ENCODE measurements around the gene GRM8. TPM values are rescaled to one million over a fixed set of nuclear protein-coding genes. Genes with fewer than 3 reads are reported as not detected.

Gene GRM8
- polyA plus RNA-seq (ENCODE audit: insufficient read length in 4 of 4), result 10 to 100 TPM in 1 of 4 donors, 1 to 10 TPM in 3; 1.1 to 11.4 (median 8.5) TPM

- peak in 1 of 4 donors; percentile 48 for DNase-seq (ENCODE audit: low read depth in 4 of 4, low spot score in 3 of 4)
These were observed at the start of gene GRM8 for GRCh38 chr7:127252778-127253280. GRM8 (minus strand) TSS chr7:127252941.

- no peak for DNase-seq (ENCODE audit: low read depth in 4 of 4, low spot score in 3 of 4)
These were observed 38.1 kb upstream of the GRM8 start for GRCh38 chr7:127290801-127291361.

GRCh38 chr7:127290116-127290655 lies 37.4 kb upstream of the GRM8 start:
- DNase-seq (ENCODE audit: low read depth in 4 of 4, low spot score in 3 of 4), result no peak

- no peak for DNase-seq (ENCODE audit: low read depth in 4 of 4, low spot score in 3 of 4)
These were observed 34.4 kb upstream of the GRM8 start for GRCh38 chr7:127287133-127287532.

GRCh38 chr7:127270093-127270492 lies 17.4 kb upstream of the GRM8 start:
- DNase-seq (ENCODE audit: low read depth in 4 of 4, low spot score in 3 of 4), result no peak

GRCh38 chr7:127266047-127266446 lies 13.3 kb upstream of the GRM8 start:
- no peak for DNase-seq (ENCODE audit: low read depth in 4 of 4, low spot score in 3 of 4)

GRCh38 chr7:127264219-127264618 lies 11.5 kb upstream of the GRM8 start:
- no peak for DNase-seq (ENCODE audit: low read depth in 4 of 4, low spot score in 3 of 4)

GRCh38 chr7:127258111-127258510 lies 5.4 kb upstream of the GRM8 start:
- DNase-seq (ENCODE audit: low read depth in 4 of 4, low spot score in 3 of 4), result no peak

- DNase-seq (ENCODE audit: low read depth in 4 of 4, low spot score in 3 of 4), result no peak
These were observed 4.3 kb upstream of the GRM8 start for GRCh38 chr7:127257086-127257485.

- no peak for DNase-seq (ENCODE audit: low read depth in 4 of 4, low spot score in 3 of 4)
These were observed 3.4 kb upstream of the GRM8 start for GRCh38 chr7:127256041-127256725.

- DNase-seq (ENCODE audit: low read depth in 4 of 4, low spot score in 3 of 4), result no peak
These were observed 1.5 kb upstream of the GRM8 start for GRCh38 chr7:127254163-127254684.

- DNase-seq (ENCODE audit: low read depth in 4 of 4, low spot score in 3 of 4), result peak in 1 of 4 donors; percentile 36
These were observed 781 bp upstream of the GRM8 start for GRCh38 chr7:127253281-127254162.

- DNase-seq (ENCODE audit: low read depth in 4 of 4, low spot score in 3 of 4), result no peak
These were observed 396 bp downstream of the GRM8 start for GRCh38 chr7:127252377-127252713.

- DNase-seq (ENCODE audit: low read depth in 4 of 4, low spot score in 3 of 4), result no peak
These were observed 1.0 kb downstream of the GRM8 start for GRCh38 chr7:127251465-127252376.

- no peak for DNase-seq (ENCODE audit: low read depth in 4 of 4, low spot score in 3 of 4)
These were observed 1.7 kb downstream of the GRM8 start for GRCh38 chr7:127251036-127251464.

- DNase-seq (ENCODE audit: low read depth in 4 of 4, low spot score in 3 of 4), result no peak
These were observed 2.3 kb downstream of the GRM8 start for GRCh38 chr7:127250312-127251035.

- DNase-seq (ENCODE audit: low read depth in 4 of 4, low spot score in 3 of 4), result peak in 1 of 4 donors; percentile 38
These were observed 7.1 kb downstream of the GRM8 start for GRCh38 chr7:127245607-127246006.

GRCh38 chr7:127245002-127245401 lies 7.7 kb downstream of the GRM8 start:
- peak in 1 of 4 donors; percentile 44 for DNase-seq (ENCODE audit: low read depth in 4 of 4, low spot score in 3 of 4)

- no peak for DNase-seq (ENCODE audit: low read depth in 4 of 4, low spot score in 3 of 4)
These were observed 12.9 kb downstream of the GRM8 start for GRCh38 chr7:127239814-127240213.
